GOT3 (cell line): Measurements from ENCODE around the gene ATG4B.
"Not testable (repeated sequence)": the region's sequence is repeated elsewhere in the genome, so short reads cannot be mapped to it uniquely, and the experiment has no call there.

ENCODE experiments used
- DNase-seq: peaks from one replicate; lab custom pipeline; 2025; ENCODE audit warnings: mixed read lengths; lab: John Stamatoyannopoulos, UW

Gene ATG4B

DNA sequence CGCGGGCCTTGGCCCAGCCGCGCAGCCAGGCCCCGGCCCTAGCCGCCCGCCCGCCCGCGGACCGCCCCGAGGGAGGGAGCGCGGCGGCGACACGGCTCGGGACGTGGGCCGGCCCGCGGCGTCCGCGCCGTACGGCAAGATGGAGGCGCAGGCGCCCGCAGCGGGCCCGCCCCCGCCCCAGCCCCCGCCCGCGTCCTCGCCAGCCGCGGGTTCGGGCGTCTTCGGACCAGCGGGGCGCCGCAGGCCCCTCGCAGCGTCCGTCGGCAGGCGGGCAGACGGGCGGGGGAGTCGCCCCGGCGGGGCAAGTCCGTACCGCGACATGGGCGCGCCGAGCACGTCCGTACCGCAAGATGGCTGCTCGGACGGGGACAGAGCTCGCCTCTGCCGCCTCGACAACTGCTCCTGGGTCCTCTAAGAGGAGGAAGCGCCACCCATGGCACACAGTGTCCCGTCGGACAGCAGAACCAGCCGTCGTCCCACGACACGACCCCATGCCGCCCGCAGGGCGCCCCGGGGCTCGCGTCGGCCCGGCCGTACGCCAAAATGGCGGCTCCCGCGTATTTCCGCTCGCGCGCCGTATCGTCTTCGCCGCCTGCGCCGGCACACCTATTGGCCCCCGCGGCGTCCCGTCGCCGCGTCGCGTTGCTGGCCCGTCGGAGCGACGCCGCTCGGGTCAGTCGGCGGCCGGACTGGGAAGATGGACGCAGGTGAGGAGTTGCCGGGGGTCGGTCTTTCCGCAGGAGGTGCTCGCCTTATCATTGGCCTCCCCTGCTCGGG is at the start of gene ATG4B, which contains the start of gene THAP4:
Gene ATG4B, plus strand, starts transcription at position 676 of the 777 bp plus-strand sequence. Its CDS starts 22 bp downstream, at position 698.
Gene THAP4, minus strand, starts transcription at position 141 of the 777 bp plus-strand sequence. CDS start 141 bp downstream, outside the sequence.
- peak; percentile 55 for DNase-seq

DNA sequence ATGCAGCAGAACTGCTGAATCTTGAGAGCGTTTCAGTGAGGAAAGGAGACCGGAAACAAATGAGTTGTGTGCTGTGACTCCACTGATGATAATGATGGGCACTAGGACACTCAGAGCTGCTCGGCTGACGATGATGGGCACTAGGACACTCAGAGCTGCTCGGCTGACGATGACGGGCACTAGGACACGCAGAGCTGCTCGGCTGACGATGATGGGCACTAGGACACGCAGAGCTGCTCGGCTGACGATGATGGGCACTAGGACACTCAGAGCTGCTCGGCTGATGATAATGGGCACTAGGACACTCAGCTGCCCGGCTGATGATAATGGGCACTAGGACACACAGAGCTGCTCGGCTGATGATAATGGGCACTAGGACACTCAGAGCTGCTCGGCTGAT is 47.6 kb upstream of the ATG4B start:
- DNase-seq, result not testable (repeated sequence)

DNA sequence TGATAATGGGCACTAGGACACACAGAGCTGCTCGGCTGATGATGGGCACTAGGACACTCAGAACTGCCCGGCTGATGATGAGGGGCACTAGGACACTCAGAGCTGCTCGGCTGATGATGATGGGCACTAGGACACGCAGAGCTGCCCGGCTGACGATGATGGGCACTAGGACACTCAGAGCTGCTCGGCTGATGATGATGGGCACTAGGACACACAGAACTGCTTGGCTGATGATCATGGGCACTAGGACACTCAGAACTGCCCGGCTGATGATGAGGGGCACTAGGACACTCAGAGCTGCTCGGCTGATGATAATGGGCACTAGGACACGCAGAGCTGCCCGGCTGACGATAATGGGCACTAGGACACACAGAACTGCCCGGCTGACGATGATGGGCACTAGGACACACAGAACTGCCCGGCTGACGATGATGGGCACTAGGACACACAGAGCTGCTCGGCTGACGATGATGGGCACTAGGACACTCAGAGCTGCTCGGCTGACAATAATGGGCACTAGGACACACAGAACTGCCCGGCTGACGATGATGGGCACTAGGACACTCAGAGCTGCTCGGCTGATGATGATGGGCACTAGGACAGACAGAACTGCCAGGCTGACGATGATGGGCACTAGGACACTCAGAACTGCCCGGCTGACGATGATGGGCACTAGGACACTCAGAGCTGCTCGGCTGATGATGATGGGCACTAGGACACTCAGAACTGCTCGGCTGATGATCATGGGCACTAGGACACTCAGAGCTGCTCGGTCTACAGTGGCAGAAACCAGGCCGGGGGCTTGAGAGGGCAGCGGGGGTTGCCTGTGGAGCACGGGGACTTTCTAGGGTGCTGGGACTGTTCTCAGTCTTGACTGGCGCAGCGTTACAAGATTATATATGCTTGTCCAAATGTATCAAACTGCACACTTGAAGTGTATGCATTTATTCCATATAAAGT is 46.7 kb upstream of the ATG4B start:
- not testable (repeated sequence) for DNase-seq

DNA sequence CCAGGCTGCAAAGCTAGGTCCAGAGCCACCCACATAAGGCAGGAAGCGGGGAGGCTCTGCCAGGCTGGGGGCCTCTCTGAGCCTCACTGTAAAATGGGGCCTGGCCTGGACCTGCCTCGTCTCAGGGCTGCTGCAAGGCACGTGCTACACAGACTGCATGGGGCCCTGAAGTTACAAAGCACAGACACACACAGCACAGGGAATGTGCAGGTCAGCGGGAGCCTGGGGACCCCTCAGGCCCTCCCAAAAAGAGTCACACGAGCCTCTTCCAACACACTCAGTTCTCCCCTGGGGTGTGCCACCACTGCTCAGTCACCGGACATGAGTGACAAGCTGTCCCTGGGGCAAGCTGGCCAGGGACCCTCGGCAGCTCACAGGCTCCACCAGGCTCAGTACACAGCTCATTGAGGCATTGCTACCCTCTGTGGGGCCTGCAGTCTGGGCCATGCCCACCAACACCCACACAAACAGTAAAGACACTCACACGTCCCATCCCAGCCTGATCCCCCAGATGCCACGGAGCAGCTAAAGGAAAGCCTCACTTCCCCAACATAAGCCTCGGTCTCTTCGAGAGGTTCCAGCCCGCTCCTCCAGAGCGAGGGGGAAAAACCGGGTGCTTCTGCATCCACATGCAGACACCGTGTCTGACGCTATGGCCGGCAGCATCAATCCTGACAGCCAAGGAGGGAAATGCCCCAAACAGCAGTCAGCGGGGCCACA is 45.2 kb upstream of the ATG4B start:
- DNase-seq, result no peak

DNA sequence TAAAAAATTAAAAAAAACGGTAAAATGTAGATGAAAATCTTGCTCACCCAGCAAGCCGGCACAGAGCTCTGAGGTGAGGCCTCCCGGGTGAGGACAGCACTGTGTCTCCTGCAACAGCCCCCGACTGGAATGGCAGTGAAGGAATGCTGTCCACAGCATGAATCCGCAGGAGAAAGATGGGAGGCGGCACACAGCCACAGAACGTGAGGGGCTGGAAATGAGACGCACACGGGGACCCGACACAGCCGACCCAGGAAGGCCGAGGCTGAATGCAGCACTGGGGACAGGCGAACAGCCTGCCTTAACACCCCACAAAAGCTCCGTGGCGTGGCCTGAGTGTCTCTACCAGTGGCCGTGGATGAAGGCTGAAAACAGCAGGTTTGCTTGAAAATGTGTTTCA is 44.2 kb upstream of the ATG4B start:
- no peak for DNase-seq

DNA sequence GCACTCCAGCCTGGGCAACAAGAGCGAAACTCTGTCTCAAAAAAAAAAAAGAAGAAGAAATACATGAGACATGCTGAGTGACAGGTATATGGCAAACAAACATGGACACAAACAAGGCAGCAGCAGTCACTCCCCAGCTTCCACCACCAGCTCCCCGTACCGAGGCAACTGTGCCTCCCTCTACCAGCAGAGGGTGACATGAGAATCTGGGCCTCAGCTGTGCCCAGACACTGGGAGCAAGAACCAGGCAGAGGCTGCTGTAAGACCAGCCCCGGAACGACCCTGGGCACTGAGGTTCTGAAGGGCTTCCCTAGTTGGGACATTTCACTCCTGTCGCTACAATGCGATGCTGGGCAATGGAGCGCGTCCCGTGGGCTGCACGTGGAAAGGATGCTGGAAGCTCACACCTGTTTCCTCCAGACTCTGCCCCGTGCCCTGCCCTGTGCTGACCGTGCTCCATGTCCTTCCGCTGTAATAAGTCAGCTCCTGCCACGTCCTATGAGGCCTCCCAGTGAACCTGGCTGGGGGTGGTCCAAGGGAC is 41.8 kb upstream of the ATG4B start:
- no peak for DNase-seq

DNA sequence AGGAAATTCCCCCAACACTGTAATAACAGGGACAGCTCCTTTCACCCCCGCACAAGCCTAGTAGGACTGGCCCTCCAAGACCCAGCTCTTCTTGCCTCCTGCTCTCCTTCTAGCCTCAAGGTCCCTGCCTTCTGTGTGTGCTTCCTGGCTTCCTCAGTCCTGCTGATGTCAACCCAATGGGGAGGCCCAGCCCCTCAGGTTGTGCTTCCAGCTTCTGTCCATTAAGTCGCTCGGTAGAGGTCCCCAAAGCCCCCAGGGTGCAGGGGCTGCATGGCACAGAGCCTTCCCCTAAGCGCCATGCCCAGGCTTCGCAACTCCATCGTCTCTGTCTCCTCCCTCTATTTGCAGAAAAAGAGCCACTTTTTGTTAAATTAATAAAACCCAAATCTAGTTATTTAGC is 39.9 kb upstream of the ATG4B start:
- no peak for DNase-seq

DNA sequence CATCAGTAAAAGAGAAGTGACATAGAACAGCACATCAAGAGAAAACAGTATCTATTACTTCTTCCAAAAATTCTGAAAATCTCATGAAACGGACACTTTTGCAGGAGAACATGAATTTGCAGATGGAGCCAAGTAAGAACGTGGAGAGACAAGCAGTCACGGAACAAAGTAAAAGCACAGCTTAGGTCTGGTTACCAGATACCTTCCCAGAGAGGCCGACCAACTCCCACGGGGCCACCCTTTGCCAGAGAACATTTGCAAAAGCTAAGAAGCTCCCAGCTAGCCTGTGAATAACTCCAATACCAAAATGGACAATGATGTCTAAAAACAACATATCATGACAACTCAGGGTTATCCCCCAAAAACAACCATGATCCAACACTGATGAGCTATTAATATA is 39.4 kb upstream of the ATG4B start:
- DNase-seq, result no peak

DNA sequence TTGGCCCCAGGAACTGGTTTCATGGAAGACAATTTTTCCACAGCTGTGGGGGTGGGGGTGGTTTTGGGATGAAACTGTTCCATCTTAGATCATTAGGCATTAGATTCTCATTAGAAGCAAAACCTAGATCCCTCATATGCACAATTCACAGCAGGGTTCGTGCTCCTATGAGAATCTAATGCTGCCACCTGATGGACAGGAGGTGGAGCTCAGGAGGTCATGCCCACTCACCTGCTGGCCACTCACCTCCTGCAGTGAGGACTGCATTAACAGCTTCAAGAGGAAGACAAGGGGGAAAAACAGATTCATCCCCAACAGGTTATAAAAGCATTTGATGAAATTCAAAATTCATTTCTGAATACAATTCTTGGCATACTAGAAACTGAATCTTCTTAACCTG is 39.0 kb upstream of the ATG4B start:
- DNase-seq, result no peak

DNA sequence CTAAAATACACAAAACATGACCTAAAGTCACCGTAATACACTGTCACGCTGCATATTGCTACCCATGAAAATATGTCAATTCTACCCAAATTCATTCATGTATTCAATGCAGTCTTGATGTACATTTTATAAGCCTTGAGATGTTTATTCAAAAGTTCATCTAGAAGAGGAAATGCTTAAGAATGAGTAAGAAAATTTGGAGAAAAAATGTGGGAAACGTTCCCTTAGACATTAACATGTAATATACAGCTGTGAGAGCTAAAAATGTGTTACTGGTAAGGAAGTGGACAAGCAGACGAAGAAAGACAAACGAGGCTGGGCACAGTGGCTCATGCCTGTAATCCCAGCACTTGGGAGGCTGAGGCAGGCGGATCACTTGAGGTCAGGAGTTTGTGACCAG is 37.9 kb upstream of the ATG4B start:
- no peak for DNase-seq

DNA sequence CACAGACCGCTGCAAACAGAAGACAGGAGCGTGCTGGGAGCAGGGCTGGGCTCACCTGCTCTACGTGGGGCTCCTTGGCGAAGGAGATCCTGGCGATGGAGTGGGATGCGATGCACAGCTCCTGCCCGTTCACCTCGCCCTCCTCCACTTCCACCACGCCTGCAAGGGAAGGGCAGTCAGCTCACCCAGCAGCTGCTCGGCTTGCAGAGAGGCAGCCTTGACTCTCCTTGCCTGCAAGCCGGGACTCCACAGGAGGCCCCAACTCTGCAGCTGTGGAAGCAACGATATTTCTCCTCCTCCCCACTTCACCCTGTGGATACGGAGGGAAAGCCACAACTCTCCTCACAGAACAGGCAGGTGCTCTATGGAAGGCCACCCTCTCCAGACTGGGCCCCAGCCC is 35.7 kb upstream of the ATG4B start:
- DNase-seq, result no peak

DNA sequence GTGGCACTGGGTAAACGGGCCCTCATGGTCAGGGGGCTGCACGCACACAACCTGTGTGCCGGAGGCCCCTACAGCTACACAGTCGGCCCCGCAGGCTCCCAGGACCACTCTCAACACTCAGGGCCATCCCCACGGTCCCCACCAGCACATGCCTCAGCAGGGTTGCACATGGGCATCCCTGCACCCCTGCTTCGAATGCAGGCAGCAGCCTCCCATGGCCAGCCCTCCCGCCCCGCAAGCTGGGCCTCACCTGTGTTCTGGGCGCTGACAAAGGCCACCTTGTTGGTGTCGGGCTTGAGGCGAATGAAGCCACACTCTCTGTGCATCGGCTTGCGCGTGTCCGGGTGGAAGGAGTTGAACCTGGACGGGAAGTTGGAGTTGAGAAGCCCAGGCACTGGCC is 34.8 kb upstream of the ATG4B start:
- no peak for DNase-seq

DNA sequence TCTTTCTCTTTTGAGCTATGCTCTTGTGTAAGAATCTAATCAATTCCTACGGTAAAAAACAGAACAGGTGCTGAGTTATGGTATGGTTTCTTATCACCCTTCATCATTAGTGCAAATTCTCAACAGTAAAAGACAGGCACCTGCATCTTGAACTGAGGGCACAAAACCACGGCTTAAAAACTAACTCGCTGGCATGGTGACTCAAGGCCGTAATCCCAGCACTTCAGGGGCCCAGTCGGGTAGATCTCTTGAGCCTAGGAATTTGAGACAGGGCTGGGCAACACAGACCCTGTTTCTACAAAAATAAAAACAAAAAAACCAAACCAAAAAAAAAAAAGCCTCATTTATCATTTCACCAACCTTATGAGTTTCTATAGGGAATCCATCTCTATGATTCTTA is 33.8 kb upstream of the ATG4B start:
- DNase-seq, result no peak

DNA sequence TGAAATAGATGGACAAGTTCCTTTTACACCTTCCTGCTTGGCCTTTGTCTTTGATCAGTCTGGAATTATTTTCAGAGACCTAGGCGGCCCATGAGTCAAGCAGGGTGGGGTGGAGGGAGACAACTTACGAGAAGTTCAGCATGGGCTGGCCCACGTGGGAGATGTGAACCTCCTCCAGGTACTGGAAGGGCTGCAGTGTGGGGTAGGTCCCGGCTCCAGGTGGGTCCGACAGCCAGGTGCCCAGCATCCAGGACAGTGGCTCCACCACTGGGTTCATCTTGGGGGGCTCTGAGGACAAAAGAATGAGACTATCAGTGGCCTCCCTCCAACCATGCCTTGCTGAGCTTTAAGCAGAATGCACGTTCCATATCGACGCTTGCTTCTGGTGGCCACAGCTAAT is 31.3 kb upstream of the ATG4B start:
- DNase-seq, result no peak

DNA sequence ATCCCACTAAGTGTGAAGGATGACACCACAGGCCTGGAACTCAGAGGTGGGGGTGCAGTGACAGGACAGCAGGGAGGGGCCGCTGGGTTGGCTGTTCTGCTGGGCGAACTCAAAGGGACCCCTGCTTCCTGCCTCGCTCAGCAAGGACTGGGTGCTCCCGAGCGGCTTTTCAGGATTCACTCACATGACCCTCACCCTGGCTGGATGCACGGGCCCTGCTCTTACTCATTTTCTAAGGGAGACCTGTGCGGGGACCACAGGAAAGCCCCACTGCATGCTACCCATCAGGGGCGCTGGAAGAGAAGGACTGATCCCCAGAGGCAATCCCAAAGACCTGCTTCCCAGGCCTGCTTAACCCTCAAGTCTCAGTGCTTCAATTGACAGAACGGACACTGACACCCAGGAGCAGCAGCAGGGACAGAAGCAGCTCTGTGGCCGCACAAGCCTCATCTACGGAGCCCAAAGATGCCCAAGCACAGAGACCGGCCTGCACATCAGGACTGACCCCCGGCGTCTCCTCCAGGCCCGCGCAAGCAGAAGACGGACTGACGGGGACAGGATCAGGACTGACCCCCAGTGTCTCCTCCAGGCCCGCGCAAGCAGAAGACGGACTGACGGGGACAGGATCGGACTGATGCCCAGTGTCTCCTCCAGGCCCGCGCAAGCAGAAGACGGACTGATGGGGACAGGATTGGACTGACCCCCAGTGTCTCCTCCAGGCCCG is 30.2 kb upstream of the ATG4B start:
- DNase-seq, result no peak

DNA sequence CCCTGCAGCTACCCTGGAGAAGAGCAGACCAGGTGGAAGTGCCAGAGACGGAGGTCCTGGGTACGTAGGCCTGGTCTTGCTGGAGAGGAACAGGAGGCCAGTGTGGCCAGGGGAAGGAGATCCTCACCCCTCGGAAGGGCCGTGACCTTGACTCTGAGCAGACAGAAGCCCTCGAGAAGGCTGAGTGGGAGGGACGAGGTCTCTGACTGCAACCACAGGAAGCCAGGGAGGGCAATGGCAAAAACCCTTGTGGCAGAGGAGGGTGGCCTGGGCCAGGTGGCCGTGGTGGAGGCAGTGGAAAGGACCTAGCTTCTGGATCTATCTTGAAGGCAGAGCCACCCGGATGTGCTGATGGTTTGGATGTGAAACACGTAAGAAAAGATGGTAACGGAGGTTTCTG is 28.6 kb upstream of the ATG4B start:
- no peak for DNase-seq

DNA sequence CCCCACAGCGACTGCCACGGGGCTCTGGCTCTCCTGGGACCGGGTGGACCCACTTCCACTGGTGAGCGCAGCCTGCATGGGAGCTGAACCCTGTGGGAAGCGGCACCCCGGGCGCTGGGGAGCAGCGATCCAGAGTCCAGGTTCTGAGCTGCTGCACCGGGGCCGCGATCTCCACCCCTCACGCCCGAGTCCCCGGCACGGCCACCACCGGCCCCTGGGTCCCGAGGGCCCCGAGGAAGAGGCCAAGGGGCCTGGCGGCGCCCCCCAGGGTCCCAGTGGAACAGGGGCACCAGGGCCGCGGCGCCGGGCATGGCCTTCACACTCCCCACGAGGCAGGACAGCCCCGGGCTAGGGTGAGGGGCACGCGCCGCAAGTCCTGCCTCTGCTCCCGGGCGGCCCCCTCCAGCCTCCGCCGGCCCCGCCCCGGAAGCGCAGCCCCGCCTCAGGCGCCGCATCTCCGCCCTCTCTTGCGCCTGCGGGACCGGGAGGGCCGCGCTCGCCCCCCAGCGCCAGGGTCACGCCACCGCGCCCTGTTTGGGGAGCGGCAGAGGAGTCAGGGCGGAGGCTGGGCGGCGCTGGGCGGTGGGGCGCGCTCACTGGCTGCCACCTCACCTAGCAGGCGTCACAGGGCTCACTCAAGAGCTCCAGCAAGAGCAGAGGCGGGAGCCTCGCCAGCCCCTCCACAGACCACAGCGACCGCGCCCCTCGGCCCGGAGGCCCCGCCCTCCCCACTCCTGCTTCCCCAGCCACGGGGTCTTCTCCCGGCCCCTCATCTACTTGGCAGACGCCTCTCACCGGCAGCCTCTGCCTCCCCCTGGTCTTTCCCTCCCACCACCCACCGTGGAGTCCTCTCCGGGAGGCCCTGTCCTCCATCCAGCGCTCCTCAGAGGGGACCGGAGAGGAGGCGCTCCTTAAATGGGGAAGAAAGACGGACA is 27.4 kb upstream of the ATG4B start:
- DNase-seq, result peak; percentile 16

DNA sequence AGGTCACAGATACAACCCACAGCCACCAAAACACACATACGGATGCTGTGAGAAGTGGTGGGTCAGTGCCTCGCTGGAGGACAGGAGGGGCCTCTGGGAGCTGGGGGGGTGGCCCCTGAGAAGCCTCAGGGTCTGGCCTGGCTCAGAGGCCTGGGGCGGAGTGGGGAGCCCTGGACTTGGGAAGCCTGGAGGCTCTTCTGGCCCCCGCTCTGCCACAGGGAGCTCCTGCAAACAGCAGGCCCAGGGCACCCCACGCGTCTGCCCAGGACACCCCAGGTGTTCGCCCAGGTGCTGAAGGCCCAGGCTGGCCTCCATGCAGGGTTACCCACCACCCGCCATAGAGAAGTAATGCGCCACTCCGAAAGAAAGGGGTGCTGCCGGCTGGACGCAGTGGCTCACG is 26.4 kb upstream of the ATG4B start:
- no peak for DNase-seq

DNA sequence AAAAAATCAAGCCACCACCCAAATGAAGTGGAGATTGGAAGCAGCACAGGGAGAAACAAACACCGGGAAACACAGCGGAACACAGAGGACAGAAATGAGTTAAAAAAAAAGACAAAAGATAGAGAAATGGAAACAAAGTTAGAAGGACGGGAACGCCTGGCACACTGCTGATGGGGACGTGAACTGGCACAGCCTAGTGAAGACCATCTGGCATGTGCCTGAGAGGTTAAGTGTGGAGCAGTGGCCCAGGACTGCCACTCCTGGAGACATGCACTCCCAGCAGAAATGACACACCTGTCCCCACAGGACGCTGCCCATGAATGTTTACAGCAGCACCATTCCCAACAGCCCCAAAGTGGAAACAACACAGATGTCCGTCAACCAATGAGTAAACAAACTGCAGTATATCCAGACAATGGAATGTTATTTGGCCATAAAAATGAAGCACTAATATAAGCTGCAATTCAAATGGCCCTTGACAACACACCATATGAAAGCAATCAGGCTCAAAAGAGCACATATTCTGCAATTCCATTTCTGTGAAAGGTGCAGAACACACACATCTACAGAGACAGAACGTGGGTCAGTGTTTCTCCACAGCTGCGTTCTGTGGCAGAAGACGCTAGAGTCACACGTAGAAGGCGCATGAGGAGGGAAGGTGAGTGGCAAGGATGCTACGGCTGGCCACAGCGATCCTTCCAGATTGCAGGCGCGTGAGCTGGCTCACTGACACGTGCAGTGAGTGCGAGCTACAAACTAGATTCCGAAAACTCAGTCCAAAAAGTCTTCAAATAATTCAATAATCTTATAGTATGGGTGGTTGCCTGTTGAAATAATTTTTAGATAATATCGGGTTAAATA is 25.1 kb upstream of the ATG4B start:
- no peak for DNase-seq
